ENCODE results near the gene CHIT1.

CHIT1 gene

DNA sequence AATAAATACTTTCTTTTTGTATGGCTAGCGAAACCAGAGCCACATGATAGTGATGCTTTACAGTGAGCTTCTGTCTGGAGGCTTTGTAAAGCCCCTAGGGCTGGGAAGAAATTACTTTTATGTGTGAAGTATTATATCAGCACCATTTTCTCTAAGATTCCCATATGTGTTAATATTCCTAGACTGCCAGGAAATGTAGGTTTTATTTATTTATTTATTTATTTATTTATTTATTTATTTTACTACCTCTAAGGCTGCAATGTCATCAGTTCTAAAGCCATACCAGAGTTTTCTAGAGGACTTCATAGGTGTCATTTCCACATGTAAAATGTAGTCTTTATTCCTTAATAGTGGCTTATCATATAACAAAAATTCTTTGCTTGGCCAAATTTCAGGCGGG lies 38.5 kb downstream of the CHIT1 start:
- DNase-seq (ENCODE audit: extremely low read depth in 1 of 2, low read depth in 1 of 2), result no peak

DNA sequence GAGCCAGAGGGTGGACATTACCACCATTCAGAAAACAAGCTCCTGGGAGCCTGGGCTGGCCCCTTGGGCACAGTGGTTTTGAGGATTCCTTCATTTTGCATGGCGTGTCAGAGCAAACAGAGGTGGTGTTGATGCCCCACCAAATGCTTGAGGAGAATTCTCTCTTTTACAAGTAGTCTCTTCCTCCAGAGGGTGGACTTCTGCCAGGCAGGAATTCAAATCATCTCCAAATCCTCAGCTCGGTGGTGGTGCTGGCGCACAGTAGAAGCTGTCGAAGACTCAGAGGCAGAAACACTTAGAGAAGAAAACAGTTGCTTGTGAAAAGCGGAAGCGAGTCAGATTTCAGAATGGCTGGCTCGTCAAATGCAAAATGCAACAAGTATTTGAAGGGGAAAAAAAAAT lies 39.5 kb downstream of the CHIT1 start:
- no peak for DNase-seq (ENCODE audit: extremely low read depth in 1 of 2, low read depth in 1 of 2)

DNA sequence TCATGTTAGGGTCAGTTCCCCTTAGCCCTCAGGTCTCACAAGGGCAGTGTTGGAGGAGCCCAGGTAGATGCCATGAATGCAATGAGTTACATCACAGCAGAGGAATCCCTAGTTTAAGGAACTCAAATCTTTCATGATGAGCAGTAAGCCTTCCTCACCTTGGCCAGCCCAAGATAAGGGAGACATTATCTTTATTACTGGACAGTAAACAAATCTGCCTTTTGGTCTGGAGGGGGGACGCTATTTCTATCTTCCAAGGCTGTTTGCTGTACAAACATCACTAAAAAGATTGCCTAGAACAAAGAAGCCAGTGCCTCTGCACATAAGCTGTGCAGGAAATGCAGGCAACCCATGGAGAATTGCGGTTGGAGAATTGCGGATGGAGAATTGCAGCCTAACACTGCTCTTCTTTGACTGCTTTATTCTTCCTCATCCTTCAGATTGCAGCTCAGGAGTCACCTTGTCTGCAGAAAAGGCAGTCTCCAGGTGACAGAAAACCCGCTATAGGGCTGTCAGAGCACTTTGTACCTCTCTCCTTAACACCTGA lies 40.7 kb downstream of the CHIT1 start:
- DNase-seq (ENCODE audit: extremely low read depth in 1 of 2, low read depth in 1 of 2), result no peak

- DNase-seq (ENCODE audit: extremely low read depth in 1 of 2, low read depth in 1 of 2), result no peak
Measured at GRCh38 chr1:203187689-203188264, 41.7 kb downstream of the CHIT1 start.

GRCh38 chr1:203187304-203187685 lies 42.2 kb downstream of the CHIT1 start:
- DNase-seq (ENCODE audit: extremely low read depth in 1 of 2, low read depth in 1 of 2), result no peak

- DNase-seq (ENCODE audit: extremely low read depth in 1 of 2, low read depth in 1 of 2), result no peak
Measured at GRCh38 chr1:203186446-203187303, 42.8 kb downstream of the CHIT1 start, which contains the start of gene CHI3L1. Gene CHI3L1 (minus strand): TSS chr1:203186704. CDS start chr1:203186623, 81 bp downstream.

DNA sequence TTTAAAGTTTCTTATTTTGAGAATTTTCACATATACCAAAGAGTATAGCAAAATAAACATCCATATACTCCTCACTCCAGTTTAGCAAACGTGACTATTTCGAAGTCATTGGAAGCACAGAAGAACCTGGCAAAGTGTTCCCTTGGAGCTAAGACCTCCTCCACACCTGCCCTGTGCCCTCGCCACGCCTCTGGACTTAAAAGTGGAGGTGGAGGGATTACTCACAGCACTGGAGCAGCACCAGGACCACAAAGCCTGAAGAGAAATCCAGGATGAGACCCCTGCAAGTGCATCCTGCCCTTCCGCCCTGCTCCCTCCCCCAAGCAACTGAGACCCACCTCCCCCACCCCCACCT lies 43.4 kb downstream of the CHIT1 start:
- DNase-seq (ENCODE audit: extremely low read depth in 1 of 2, low read depth in 1 of 2), result no peak

DNA sequence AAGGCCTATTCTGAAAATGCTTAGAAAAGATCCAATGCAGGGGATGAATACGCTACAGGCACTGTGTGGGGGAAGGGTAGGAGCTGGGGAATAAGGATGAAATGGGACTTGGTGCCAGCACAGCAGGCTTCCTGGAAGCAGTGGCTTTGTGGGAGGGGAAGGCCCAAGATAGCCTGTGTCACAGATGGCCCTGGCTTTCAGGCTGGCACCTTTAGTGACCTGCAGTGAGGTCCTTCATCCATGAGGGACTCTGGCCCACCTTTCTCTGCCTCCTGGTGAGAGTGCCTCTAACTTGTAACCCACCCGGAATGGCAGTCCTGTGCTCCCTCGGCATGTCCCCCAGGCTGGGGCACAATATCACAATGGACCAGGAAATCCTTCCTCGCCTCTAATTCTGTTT lies 43.9 kb downstream of the CHIT1 start:
- DNase-seq (ENCODE audit: extremely low read depth in 1 of 2, low read depth in 1 of 2), result no peak

- no peak for DNase-seq (ENCODE audit: extremely low read depth in 1 of 2, low read depth in 1 of 2)
Measured at GRCh38 chr1:203185061-203185461, 44.4 kb downstream of the CHIT1 start.

GRCh38 chr1:203184467-203184866 lies 45.0 kb downstream of the CHIT1 start:
- no peak for DNase-seq (ENCODE audit: extremely low read depth in 1 of 2, low read depth in 1 of 2)

DNA sequence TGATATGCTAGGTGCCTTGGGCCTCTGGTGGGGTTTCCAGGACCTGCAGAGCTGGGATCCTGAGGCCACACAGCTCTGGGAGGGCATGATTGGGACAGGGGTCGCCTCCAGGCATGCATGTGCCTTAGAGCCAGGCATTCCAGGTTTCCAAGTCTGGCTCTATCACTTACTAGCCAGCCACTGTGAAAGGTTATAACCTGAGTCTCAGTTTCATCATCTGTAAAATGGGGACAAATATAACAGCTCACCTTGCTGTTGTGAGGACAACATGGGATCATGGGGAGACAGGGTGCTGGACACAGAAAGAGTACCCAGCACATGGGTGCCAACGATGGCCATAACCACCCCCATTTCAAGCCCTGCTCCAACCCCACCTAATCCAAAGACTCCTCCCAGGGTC lies 45.6 kb downstream of the CHIT1 start:
- no peak for DNase-seq (ENCODE audit: extremely low read depth in 1 of 2, low read depth in 1 of 2)

DNA sequence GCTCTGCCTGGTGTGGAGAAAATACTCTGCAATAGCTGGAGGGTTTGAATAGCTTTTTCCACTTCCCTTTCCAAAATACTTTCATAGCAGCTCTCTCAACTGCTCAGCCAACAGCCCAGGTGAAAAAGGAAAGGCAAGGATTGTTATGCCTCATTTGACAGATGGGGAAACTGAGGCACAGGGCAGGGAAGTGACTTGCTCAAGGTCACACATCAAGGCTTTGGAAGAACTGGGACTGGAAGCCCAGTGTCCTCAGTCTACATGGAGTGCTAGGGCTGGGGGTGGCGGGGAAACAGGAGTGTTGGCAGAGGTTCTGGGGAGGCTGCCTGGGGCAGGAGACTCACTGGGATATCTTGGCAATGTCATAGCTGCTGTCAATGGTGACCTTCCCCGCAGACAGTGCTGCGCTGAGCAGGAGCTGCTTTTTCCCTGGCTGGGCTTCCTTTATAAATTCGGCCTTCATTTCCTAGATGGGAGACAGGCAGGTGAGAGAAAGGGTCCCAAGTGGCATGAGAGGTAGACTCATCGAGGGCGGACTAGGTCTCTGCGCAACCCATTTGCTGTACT lies 47.0 kb downstream of the CHIT1 start:
- DNase-seq (ENCODE audit: extremely low read depth in 1 of 2, low read depth in 1 of 2), result no peak

DNA sequence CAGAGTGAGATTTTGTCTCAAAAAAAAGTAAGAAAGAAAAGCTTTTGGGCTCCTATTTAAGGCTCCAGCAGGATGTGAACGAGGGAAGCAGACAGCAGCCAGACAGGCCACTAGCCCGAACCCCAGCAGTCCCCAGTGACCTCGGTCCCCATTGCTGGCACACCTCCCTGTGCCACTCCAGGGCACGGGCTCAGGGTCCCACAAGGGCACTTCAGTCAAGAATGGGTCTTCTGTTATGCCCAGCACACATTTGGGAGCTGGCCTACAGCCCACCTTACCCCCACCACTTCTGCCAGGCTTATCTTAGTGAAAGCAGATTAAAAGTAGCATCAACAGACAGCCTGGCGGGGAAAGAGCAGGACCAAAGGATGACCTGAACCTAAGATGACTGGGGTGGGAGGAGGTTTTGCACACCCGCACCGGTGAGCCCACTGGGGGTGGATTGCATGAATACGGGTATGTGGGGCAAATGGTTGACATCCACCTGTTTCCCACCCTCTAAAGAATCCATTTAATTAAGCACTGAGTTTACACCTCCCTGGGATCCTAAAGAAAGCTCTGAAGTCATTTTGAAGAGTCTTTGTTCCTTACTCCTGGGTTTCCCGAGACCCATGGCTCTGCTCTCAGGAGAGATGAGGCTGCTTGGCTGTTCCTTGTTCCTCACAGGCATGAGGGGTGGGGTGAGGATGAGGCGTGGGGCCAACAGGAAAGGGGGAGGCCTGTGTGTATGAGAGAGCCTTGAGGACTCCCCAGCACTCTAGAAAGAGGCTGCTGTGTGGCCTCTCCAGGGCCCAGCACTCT lies 47.7 kb downstream of the CHIT1 start:
- no peak for DNase-seq (ENCODE audit: extremely low read depth in 1 of 2, low read depth in 1 of 2)

DNA sequence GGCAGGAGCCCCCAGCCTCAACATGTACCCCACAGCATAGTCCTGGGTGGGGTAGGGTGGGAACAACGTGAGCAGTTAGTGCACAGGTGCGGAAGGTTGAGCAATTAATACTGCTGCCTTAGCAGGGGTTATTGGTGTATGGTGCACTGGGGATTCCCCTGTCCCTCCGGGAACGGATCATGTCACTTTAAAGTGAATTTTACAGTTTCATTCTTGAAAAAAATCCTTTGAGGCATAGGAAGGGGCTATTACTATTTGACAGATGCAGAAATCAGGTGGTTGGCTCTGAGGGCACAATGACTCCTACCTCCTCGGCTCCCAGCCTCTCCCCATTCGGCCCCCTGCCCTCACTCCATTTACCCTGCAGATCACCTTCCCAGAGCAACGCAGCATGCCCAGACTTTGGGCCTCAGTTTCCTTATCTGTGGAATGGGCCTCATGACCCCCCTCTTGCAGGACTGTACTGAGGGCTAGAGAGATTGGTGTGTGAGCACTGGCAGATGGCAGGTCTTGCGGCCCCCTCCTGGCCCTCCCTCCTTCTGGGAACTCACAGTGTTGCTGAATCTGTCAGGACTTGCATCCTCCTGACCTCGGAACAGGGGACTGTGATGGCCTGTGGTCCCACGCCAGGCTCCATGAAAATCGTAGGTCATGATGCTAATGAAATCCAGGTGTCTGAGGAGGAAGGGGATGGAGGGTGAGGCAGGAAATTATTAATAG lies 48.7 kb downstream of the CHIT1 start:
- DNase-seq (ENCODE audit: extremely low read depth in 1 of 2, low read depth in 1 of 2), result no peak

DNA sequence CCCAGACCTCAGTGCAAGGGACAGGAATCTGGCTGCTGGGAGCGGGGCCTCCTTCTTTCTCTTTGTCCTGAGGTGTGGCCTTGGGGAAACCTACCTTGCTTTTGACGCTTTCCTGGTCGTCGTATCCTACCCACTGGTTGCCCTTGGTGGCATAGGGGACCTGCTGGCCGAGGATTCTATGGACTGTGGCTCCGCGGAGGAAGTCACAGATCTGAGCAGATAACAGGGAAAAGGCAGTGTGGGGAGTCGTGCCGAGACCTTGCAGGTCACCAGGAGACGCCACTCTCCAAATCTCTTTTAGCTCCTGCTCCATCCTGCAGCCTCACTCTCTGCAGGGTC lies 49.8 kb downstream of the CHIT1 start:
- no peak for DNase-seq (ENCODE audit: extremely low read depth in 1 of 2, low read depth in 1 of 2)

DNA sequence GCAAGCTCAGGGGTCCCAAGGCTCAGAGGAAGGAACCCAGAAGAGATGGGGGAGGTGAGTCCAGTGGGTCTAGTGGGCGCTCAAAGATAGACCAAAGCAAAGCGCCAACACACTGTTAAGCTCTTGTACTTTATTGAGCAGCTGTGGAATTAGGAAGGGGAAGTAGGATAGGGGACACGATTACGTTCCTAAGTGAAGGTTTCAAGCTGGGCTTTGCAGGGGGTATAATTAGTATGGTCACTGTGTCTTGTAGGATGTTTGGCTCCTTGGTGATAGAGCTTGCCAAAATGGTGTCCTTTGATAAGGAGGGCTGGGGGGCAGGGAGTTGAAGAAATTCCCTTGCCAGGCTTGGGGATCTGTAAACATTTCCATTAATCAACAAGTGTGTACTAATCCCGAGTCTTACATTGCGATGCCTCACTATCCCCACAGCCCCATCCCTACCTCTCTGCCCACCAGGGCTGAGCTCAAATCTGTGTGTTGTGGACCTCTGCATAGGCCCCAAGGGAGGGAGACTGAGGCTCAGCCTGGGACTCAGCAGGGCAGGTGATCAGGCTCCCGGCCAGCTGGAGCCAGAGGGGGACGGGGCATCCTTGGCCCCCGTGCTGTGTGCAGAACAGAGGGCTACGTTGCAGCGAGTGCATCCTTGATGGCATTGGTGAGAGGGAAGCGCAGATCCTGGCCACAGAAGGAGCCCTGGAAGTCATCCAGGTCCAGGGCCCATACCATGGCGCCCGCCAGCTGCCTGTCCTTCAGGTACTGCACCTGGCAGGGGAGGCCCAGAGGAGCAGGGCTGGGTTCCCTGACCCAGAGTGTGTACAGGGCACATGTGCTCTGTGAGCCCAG lies 50.4 kb downstream of the CHIT1 start:
- no peak for DNase-seq (ENCODE audit: extremely low read depth in 1 of 2, low read depth in 1 of 2)

DNA sequence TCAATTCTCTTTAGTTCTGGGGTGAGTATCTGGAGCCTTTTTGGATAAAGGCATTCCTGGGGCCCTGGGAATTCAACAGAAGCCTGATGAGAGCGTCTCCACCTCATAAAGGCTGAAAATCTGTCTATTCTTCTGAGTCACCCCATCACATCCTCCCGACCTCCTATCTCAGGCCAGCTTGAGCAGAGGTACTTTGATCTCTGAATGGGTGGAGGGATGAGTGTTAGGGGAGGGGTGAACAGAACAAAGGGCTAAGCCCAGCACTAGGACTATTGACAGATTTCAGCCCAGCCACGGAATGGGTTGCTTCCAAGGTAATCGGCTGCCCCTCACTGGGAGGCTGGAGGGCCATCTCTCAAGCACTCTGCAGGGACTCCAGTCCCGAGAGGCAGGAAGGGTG lies 51.4 kb downstream of the CHIT1 start:
- no peak for DNase-seq (ENCODE audit: extremely low read depth in 1 of 2, low read depth in 1 of 2)

DNA sequence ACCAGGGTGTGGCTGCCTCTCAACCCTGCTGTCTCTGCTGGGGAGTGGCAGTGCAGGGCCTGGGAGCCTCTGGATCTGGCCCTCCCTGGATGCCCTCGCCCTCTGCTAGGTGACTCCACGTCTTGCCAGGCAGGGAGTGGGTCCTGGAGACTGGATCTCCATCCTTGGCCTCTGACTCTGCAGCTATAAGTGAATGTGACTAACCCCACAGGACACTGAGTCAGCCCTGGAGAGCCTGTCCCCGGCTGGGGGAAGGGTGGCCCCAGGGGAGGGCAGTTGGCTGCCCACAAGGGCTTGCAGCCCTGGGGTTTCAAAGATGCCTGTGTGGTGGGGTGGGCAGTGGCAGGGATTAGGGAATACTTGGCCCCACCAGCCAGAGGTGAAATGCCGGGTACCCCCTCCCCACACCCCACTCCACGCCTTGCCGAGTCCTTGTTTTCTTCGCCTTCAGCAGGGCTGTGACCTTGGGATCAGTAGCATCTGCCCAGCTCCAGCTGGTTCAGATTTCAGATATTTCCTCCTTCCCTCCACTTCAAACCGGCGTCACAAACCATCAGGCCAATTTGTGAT lies 51.9 kb downstream of the CHIT1 start:
- no peak for DNase-seq (ENCODE audit: extremely low read depth in 1 of 2, low read depth in 1 of 2)

- DNase-seq (ENCODE audit: extremely low read depth in 1 of 2, low read depth in 1 of 2), result no peak
Measured at GRCh38 chr1:203177036-203177405, 52.5 kb downstream of the CHIT1 start.
